ENCODE data around the gene STX16.
A peak's percentile ranks its signal among the peaks of the same experiment; 100 is the strongest.

The STX16 gene

GRCh38 chr20:58650776-58651558 lies at the start of gene STX16:
STX16 (plus strand) TSS chr20:58651283; CDS start chr20:58652007, 724 bp downstream.
- peak; percentile 92 for DNase-seq

- DNase-seq, result no peak
These were observed 49.0 kb upstream of the STX16 start for GRCh38 chr20:58602124-58602523.

- DNase-seq, result no peak
These were observed 47.4 kb upstream of the STX16 start for GRCh38 chr20:58603721-58604120.

- DNase-seq, result peak; percentile 74
These were observed 46.8 kb upstream of the STX16 start for GRCh38 chr20:58604128-58604881.

GRCh38 chr20:58605292-58606065 lies 45.6 kb upstream of the STX16 start:
- DNase-seq, result no peak

GRCh38 chr20:58606184-58606583 lies 44.9 kb upstream of the STX16 start:
- no peak for DNase-seq

- DNase-seq, result no peak
These were observed 42.8 kb upstream of the STX16 start for GRCh38 chr20:58608096-58608840.

- DNase-seq, result no peak
These were observed 42.1 kb upstream of the STX16 start for GRCh38 chr20:58609026-58609425.

GRCh38 chr20:58610071-58610800 lies 40.8 kb upstream of the STX16 start:
- DNase-seq, result no peak

- no peak for DNase-seq
These were observed 40.3 kb upstream of the STX16 start for GRCh38 chr20:58610811-58611210.

GRCh38 chr20:58611236-58612030 lies 39.6 kb upstream of the STX16 start:
- DNase-seq, result no peak

GRCh38 chr20:58612121-58612691 lies 38.9 kb upstream of the STX16 start:
- no peak for DNase-seq

GRCh38 chr20:58613061-58613854 lies 37.8 kb upstream of the STX16 start:
- no peak for DNase-seq

GRCh38 chr20:58614366-58614765 lies 36.7 kb upstream of the STX16 start:
- DNase-seq, result no peak

- no peak for DNase-seq
These were observed 35.9 kb upstream of the STX16 start for GRCh38 chr20:58614984-58615760.

GRCh38 chr20:58616411-58616810 lies 34.7 kb upstream of the STX16 start:
- DNase-seq, result no peak

GRCh38 chr20:58617158-58617557 lies 33.9 kb upstream of the STX16 start:
- DNase-seq, result no peak

GRCh38 chr20:58618351-58619076 lies 32.6 kb upstream of the STX16 start:
- no peak for DNase-seq
